Calu3 (cell line): Measurements from ENCODE around the gene RNASE8. TPM values are rescaled to one million over a fixed set of nuclear protein-coding genes. Genes with fewer than 3 reads are reported as not detected.

Experiments used
- BruUV-seq: library from RNA; stranded (reverse); fragments of 400-500 nt; replicated peaks from 2 replicates; lab custom pipeline; 2021; lab: Mats Ljungman, UMichigan
- CTCF ChIA-PET: fragments of 300-600 bp; sonication (Branson Sonifier 250); formaldehyde crosslinking; loops from one replicate; lab custom pipeline; 2022; ENCODE audit warnings: antibody characterized with exemption; lab: Charles Lee
- DNase-seq: peaks from one replicate; pipeline ENCODE4 v3.0.0; 2022
- H3K27ac Mint-ChIP-seq: one replicate; pipeline ENCODE4 v1.8.0; 2022; ENCODE audit warnings: mixed read lengths; ENCODE audit not compliant: unreplicated experiment
- H3K27me3 Mint-ChIP-seq: one replicate; pipeline ENCODE4 v1.8.0; 2022; ENCODE audit warnings: mixed read lengths; ENCODE audit not compliant: unreplicated experiment
- H3K36me3 Mint-ChIP-seq: one replicate; pipeline ENCODE4 v1.8.0; 2022; ENCODE audit warnings: mild to moderate bottlenecking, moderate library complexity, mixed read lengths; ENCODE audit not compliant: insufficient read depth, unreplicated experiment
- H3K4me1 Mint-ChIP-seq: one replicate; pipeline ENCODE4 v1.8.0; 2022; ENCODE audit warnings: mild to moderate bottlenecking, low read depth, mixed read lengths; ENCODE audit not compliant: unreplicated experiment
- H3K4me3 Mint-ChIP-seq: one replicate; pipeline ENCODE4 v1.8.0; 2022; ENCODE audit warnings: mild to moderate bottlenecking, low read depth, moderate library complexity, mixed read lengths; ENCODE audit not compliant: unreplicated experiment
- H3K9me3 Mint-ChIP-seq: one replicate; pipeline ENCODE4 v1.8.0; 2022; ENCODE audit warnings: low read depth, mixed read lengths; ENCODE audit not compliant: unreplicated experiment
- CTCF ChIP-seq: fragments of 200-600 bp; IDR thresholded peaks from one replicate; pipeline ENCODE4 v1.8.0; 2022; ENCODE audit warnings: antibody characterized with exemption; ENCODE audit not compliant: unreplicated experiment
- intact Hi-C: fragments of 100-400 bp; cut with micrococcal nuclease; formaldehyde crosslinking; loops from one replicate; pipeline ENCODE4 v1.10.0; 2022; ENCODE audit not compliant: unreplicated experiment
- total RNA-seq: library from RNA; stranded (reverse); gene quantifications from 2 replicates; pipeline ENCODE4 v1.2.3, GENCODE V29; 2022

Gene RNASE8
- total RNA-seq, 1 experiment from 2014 or later: not detected

DNA sequence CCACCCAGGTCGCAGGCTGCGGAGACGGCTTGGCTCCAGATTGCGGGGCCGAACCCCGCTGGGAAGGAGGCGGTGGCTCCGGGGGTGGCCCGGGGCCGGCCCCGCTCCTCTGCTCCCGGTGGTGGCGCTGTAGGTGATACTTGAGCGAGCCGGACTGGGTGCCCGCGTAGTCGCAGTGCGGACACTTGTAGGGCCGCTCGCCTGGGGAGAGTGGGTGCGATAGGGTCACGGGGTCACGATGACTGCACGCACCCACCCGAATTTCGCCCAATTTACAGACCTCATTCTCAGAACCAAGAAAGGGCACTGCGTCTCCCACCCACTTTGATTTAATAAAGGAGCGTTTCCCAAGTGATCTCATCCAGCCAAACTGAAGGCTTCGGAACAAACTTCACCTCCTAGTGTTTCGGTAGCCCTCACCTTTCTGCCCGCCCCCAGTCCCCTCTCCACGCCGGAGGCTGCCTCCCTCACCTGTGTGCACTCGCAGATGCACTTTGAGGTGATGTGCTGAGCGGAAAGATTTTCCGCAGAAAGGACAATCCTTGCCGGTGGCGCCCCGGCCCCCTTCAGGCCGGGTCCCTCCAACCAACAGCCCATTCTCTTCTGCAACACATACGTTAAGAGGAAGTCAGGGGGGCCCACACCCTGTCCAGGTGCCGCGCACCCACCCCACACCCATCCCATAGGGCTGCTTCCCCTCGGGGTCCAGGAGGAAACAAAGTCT lies 33.5 kb downstream of the RNASE8 start:
- Mint-ChIP-seq H3K27ac (no peak overlapping the region), H3K4me3 (no peak overlapping the region), H3K4me1 (peaks cover 8% of the 10 kb centered on the region), H3K36me3 (peaks cover 33% of the 10 kb centered on the region), H3K27me3 (no peaks in the 10 kb centered on the region), H3K9me3 (no peaks in the 10 kb centered on the region)
- no TSS peak for BruUV-seq
- DNase-seq: no peak
- intact Hi-C loops: no loop called here
- CTCF ChIA-PET: interaction anchor here (1.3 to 2.5 kb wide), 5 partner anchors 13 to 76 kb away, joined by 3 to 18 read pairs (median 10); no protein-coding TSS in a partner anchor
- no peak for TF ChIP-seq CTCF

GRCh38 chr14:21091821-21092272 lies 34.2 kb downstream of the RNASE8 start:
- no peak for TF ChIP-seq CTCF
- no peak for DNase-seq
- CTCF ChIA-PET: interaction anchor here (0.5 to 1.8 kb wide), 9 partner anchors 10 to 79 kb away, joined by 3 to 18 read pairs (median 6); no protein-coding TSS in a partner anchor
- Mint-ChIP-seq H3K36me3 (peaks cover 33% of the 10 kb centered on the region), H3K27me3 (no peaks in the 10 kb centered on the region), H3K9me3 (no peaks in the 10 kb centered on the region), H3K4me1 (peaks cover 8% of the 10 kb centered on the region), H3K4me3 (no peak overlapping the region), H3K27ac (no peak overlapping the region)
- intact Hi-C loops: loop anchor here (2.0 kb wide), 1 partner anchor 23 kb away; no protein-coding TSS in a partner anchor
- no TSS peak for BruUV-seq

- peak; percentile 90 for DNase-seq
- CTCF ChIA-PET: interaction anchor here (0.5 to 1.8 kb wide), 10 partner anchors 9 to 80 kb away, joined by 3 to 18 read pairs (median 6); no protein-coding TSS in a partner anchor
- no peaks in the 10 kb centered on the region for H3K27me3 Mint-ChIP-seq
- intact Hi-C loops: loop anchor here (2.0 kb wide), 1 partner anchor 24 kb away; no protein-coding TSS in a partner anchor
- peaks cover 35% of the 10 kb centered on the region for H3K36me3 Mint-ChIP-seq
- TF ChIP-seq CTCF: peak; percentile 99
- H3K27ac Mint-ChIP-seq: peak overlapping the region; percentile 3
- BruUV-seq: no TSS peak
- peak overlapping the region; percentile 24 for H3K4me3 Mint-ChIP-seq
- no peaks in the 10 kb centered on the region for H3K9me3 Mint-ChIP-seq
- H3K4me1 Mint-ChIP-seq: peaks cover 8% of the 10 kb centered on the region
These were observed 34.8 kb downstream of the RNASE8 start for GRCh38 chr14:21092273-21093011.

- H3K9me3 Mint-ChIP-seq: no peaks in the 10 kb centered on the region
- CTCF ChIA-PET: interaction anchor here (0.8 to 1.8 kb wide), 8 partner anchors 8 to 81 kb away, joined by 3 to 14 read pairs (median 6); no protein-coding TSS in a partner anchor
- no peak for TF ChIP-seq CTCF
- no peak for DNase-seq
- H3K27ac Mint-ChIP-seq: peak overlapping the region; percentile 3
- peaks cover 8% of the 10 kb centered on the region for H3K4me1 Mint-ChIP-seq
- H3K27me3 Mint-ChIP-seq: no peaks in the 10 kb centered on the region
- H3K36me3 Mint-ChIP-seq: peaks cover 34% of the 10 kb centered on the region
- BruUV-seq: no TSS peak
- intact Hi-C loops: loop anchor here (2.0 kb wide), 1 partner anchor 24 kb away; no protein-coding TSS in a partner anchor
- peak overlapping the region; percentile 24 for H3K4me3 Mint-ChIP-seq
These were observed 35.4 kb downstream of the RNASE8 start for GRCh38 chr14:21093018-21093417.
